ENCODE data around the gene TSPAN9.
A peak's percentile ranks its signal among the peaks of the same experiment; 100 is the strongest.

TSPAN9 gene

DNA sequence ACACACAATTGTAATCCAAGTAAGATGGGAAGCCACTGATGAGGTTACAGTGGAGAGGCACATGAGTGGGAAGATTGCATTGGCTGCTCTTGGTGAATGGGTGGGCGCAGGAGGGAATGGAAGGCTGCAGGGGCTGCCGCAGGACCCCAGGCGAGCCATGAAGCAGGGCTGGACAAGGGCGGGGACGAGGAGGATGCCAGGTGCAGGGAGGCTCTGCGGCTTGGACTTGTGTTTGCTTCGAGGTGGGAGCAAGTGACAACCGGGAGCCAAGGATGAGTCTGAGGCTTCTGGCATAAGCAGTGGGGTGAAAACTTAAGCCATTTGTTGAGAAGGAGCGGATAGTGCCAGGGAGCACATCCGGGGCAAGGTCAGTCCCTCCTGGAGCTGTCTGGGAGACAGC, 115.0 kb downstream of the TSPAN9 start:
- DNase-seq = no peak

DNA sequence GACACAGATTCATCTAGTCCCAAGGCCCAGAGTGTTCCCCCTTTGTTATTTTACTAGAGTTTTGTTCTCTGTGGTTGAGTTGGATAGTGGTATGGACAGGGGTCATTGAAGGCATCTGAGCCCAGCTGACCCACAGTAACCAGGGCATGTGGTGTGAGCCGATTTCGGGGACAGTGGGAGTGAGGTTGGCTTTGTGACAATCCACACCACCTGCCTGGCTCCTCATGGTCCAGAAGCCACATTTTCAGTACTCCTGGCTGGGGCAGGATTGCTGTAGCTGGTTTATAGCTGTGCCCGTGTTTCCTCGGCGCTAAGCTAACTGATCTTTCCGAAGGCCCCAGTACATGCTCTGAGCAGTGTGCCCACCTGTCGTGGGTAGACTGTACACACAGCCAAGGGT, 116.0 kb downstream of the TSPAN9 start:
- DNase-seq = no peak

DNA sequence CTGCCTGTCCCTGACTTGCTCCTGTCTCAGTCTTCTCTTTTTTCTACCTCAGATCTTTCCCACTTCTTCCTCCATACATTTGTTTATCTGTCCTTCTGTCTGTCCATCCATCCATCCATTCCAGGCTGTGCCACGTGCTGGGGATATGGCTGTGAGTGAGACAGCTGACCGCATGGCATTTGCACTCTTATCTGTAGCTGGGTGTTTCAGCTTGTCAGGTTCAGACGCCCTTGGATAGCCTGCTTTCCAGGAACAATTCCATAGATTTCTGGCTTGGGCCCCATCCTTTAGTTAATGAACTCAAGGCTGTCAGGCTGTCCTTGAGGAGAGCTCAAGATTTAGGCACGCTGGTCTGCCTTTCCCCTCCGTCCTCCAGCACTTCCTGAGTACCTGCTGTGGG, 116.6 kb downstream of the TSPAN9 start:
- DNase-seq = no peak

DNA sequence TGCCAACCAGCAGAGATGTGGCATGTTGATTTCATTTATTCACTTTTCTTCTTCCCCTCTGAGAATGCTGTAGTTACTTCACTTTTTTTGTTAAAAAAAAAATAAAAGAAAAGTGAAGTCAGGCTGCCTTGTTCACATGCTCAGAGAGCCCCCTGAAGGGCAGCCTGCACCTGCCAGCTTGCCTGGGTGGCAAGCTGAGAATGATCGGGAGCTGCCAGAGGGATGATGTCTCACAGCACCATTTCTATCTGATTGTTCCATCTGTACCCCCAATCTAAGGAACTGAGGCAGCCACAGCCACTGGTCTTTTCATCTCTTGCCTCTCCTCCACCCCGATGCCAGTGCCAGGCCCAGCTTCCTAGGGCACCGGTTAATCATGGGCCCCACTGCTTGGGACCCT, 118.2 kb downstream of the TSPAN9 start:
- no peak for DNase-seq

DNA sequence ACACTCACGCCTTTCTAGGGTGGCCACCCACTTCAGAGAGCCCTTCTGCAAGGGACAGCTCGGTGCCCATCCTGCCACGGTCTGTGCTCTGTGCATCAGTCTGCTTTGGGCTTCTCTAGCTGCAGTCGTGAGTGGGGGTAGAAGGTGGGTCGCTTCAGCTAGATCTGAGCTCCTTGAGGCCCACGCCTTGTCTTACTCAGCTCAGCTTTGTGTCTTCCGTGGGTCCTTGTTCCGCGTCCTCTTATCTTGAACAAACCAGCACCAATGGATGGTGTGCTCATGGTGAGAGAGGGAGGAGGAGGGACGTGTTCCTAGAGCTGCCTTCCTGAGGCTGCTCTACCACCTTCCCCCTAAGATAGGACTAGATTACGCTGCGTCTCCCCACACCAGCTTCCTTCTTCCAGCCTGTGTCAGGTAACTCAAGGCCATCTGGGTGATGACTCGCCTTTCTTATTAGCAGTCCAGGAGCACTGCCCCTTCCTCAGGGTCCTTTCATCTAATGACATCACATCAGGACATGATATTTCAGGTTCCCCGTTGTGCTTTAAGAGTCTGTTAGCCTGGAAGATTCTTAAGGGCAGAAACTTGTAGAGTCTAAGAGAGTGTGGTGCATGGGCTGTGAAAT, 118.8 kb downstream of the TSPAN9 start:
- no peak for DNase-seq

DNA sequence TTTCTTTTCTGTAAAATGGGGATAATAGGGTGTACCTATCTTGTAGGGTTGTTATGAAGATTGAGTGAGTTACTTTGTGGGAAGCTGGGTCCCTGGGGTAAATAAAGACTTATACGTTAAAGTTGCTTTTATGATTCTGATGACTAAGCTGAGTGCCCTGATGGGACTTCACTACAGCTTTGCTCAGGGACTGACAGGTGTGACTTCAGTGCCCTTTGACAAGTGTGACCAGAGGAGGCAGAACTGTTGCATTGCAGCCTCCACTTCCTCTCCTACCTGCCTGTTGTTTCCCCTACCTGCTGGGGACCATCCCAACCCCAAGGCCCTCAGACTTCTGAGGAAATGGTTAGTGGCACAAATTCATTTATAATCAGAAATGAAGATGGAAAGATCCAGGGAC, 119.3 kb downstream of the TSPAN9 start:
- DNase-seq = no peak

DNA sequence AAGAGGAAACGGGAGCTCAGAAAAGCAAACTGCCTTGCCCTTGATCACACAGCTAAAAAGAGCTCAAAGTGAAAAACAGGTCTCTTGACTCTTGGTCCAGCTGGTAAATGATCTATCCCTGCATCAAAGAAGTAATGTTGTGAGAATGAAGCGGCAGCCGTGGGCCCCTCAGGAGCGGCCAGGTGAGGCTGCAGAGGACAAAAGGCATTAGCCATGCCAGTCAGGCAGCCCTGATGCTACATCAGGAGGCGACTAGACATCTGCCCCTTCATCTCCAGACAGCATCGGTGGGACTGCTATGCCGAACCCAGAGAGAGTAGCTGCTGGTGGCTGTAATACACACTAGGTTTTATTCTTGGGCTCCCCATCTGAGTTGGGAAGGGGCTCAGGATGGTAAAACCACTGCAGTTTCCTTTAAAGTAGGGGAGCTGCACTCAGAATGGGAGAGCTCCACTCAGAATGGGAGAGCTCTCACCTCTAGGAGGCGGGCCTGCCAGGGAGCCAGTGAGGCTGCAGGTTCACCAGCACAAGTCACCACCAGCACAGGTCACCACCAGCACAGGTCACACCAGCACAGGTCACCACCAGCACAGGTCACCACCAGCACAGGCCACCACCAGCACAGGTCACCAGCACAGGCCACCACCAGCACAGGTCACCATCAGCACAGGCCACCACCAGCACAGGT, 120.1 kb downstream of the TSPAN9 start:
- DNase-seq = no peak

DNA sequence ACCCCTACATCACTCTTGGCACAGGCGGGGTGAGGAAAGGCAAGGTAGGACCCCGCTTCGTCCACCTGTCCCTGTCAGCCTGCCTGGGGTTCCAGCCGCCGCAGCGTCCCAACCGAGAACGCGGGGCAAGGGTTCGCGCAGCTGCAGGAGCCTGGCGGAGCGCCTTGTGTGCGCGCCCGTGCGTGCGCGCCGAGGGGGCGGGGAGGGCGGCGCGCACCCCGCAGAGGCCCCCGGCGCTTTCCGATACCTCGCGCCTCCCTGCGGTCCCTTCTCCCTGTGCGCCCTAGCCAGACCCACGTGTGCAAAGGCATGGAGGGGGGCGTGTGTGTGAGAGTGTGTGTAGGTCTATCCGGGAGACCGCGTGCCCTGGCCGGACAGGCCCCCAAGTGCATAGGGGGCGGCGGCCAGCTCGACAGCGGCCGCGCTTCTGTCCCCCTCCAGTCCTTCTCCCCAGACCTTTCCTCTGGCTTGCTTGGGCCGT, 122.4 kb downstream of the TSPAN9 start:
- peak in 1 of 5 experiments; percentile 29 for DNase-seq

DNA sequence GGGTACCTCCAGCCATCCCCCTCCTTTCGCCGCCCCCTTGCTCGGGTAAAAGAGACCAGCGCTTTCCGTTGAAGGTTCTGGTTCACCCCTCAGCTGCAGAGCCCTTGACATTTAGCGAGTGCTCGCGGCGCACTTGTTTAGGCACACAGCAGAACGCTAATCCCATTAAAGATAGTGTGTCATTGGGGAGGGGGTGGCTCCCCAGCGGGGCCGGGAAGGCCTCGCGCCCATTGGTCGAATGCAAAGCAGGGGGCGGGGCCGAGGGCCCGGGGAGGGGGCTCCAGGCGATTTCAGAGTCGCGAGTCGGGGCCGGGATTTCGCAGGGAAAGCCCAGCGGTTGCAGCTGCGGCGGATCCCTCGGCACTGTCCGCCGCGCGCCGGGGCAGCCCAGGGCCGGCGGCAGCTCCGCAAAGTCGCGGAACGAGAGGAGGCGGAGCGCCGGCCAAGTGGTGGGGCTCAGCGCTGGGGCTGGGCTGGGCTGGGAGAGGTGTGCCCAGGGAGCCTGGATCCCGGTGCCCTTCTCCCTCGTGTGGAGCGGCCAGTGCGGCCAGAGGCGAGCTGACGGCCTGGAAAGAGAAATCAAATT, 122.9 kb downstream of the TSPAN9 start:
- peak in 1 of 5 experiments; percentile 12 for DNase-seq

DNA sequence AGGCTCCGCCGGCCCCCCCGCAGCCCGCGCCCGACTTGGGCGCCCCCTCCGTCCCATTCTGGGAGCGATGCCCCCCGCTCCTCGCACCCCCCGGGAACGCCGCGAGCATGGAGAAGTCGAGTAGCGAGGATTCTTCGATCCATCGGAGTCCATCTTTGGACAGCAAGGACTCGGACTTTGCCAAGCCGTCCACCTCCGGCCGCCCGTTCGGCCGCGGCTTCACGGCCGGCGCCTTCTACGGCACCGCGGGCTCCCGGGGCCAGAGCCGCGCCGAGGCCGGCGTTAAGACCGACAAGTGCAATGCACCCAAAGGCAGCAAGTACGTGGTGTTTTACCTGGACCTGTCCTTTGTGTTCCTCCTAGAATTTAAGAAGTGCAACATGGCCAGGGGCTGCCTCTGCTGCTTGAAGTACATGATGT, 123.6 kb downstream of the TSPAN9 start:
- no peak for DNase-seq

DNA sequence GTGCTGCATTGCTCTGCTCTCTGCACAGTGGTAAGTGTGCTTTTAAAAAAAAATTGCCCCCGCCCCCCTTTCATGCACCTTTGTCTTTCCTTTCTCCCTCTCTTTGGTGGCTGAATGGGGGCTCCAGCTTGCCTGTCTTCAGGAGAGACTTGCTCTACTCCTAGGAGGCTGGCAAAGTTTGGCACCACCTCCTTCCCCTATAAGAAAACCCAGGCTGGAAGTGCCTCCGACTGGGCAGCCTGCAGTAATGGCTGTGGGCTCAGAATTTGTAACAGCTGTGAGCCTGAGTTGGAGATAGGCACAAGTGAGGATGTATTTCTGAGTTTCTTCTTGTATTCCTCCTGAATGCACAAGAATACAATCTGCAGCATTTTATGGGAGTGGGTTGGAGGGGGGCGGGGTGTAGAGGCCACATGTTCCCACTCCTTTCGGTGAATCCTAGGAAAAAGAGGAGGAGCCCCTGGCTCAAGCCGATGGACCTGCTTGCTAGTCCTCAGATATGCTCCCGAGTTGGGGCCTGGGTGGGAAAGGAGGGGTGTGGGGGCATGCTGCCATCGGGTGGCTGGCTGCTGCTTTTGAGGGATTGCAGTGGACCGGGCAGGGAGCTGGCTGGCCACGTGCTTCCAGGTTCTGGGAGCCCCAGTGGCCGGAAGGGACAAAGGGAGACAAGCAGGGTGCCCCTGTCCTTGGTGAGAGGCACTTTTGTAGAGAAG, 124.3 kb downstream of the TSPAN9 start:
- no peak for DNase-seq

DNA sequence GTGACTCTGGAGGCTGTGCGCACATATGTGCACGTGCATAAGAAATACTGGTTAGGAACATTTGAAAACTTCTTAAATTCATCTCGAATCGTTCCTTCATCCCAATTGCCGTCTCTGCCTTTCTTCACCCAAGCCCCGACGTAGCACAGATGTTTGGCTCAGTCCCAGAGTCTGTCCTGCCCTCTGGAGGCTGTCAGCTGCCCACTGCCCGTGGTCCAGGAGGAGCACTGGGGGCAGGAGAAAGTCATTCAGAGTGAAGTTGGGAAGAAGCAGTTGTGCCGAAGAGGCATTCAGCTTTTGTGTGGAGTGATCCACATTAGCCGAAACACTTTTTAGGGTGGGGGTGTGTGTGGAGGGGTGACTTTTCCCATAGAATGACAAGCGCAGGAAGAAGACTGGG, 124.9 kb downstream of the TSPAN9 start:
- DNase-seq = no peak

DNA sequence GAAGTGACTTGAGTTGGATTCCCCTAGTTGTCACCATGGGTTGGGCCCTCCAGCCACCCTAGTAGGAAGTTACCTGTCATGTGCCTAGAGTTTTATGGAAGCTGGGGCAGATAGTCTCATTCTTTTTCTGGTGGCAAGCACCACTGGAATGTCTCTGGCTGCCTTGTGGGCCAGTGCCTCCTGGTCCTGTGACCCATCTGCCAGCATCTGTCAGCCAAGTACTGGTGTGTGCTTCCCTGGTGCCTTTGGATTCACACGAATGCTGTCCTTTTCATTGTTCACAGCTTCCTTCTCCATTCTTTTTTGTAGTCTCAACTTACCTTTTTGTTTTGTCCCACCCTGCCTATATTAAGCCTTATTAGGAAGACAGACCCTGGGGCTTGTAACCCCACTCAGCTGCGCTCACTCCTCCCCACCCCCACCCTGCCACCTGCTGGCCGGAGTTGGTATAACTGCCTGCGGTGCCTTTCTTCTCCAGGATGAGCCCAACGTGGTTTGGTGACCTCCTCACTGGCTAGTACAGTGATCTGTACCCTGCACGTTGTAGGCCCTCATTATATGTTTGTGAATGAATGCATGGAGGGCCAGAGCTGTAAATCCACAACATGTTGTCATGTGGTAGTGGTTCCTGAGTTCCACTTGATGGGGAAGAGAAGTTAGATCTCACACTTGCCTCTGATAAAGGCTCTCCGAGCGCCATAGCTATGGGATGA, 125.7 kb downstream of the TSPAN9 start:
- DNase-seq = peak in 4 of 5 experiments; percentile 15 to 47 (median 28)

DNA sequence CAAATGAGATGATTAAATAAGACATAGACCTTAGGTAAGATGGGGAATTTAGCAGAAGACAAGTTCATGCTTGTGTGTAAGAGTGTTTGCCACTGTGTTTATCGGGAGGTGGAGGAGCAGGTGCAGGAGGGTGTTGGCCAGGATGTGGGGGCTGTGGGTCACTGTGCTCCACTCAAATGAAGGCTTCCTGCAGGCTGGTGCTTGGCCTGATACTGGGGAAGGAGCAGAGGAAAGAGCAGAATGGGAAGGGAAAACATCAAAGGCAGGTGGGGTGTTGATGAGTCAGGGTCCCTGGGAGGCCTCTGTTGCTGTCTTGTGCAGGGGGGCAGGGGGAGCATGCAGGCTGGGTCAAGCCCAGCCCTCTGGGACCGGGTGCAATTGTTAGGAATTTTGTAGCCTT, 126.5 kb downstream of the TSPAN9 start:
- DNase-seq = no peak

DNA sequence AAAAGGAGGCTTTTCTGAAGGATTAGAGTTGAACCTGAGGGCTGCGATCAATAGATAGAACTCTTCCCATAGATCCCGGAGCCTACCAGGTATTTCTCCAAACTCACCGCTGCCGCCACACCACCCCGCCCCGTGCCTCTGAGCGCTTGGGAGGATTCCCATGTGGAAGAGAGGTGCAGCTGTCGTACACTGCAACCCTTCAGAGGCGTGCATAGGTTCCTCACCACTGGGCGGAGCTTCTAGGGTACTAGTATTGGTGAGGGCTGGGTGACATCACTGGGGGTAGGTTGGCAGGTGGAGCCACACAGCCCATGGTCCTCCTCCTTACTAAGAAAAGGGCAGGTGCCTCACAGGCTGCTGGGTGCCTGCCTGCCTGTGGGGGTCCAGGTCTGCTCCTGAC, 127.0 kb downstream of the TSPAN9 start:
- no peak for DNase-seq

DNA sequence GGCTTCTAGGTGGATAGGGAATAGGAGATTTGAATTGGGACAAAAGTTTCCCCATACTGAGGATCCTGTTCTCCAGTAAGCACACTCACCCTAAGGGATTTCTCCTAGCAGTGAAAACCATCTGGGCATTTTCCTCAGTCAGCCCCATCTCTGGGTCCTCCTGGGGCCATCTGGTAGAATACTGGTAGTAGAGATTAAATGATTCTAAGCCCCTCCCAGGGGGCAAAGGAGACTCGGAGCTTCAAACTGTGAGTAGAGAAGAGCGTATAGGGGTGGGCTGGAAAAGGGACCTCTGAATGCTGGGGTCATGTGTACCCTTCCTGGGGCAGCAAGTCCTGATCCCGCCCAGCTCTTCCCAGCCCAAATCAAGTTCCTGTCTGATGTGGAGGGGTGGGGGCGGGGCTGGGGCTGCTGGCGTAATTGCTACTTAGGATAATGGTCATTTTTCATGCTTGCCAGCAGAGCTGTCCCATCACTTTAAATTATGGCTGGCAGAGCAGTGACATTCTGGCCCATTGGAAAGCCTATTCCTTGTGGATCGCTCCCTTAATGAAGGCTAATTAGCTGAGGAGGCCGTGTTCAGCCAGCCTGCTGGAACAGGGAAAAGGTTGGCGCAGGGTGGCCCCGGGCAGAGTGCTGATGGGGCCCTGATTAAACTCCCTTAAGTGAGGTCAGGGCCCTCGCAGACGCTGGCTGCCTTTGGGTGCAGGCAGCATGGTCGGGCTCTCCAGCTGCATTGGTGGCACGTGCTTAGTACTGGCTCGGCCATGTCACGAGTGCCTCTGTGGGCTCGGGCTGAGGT, 127.8 kb downstream of the TSPAN9 start:
- no peak for DNase-seq

DNA sequence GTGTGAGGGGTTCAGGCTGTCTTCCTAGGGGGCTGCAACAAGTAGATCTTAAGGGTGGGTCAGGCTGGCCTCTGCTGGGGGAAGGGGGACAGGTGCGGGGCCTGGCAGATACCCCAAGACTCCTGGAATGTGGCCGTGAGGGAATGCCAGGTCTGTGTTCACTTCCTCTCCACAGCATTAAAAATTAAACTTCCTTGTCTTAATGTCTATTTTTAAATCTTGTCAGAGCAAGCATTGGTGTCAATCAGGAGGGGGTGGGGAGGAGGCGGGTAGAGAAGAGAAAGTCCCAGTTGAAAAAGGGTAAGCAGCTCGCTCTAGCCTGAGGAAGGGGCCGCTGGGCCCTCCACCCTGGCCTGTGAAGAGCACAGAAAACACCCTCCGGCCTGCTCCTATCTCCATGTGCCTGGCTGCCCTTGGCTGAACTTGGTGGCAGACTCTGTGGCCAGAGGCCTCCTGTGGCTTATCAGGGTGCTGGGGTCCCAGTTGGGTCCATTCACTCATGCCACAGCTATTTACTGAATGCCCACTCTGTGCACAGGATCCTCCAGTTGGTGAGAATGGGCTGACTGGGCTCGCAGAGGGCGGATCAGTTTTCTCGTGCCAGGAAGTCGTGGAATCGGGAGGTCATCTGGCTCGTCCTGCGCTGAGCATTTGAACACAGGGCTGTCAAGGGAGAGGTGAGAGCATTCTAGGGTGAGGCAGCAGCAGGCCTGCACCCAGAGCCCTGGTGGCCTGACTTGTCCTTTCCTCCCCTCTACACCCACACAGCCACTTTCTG, 128.8 kb downstream of the TSPAN9 start:
- no peak for DNase-seq

DNA sequence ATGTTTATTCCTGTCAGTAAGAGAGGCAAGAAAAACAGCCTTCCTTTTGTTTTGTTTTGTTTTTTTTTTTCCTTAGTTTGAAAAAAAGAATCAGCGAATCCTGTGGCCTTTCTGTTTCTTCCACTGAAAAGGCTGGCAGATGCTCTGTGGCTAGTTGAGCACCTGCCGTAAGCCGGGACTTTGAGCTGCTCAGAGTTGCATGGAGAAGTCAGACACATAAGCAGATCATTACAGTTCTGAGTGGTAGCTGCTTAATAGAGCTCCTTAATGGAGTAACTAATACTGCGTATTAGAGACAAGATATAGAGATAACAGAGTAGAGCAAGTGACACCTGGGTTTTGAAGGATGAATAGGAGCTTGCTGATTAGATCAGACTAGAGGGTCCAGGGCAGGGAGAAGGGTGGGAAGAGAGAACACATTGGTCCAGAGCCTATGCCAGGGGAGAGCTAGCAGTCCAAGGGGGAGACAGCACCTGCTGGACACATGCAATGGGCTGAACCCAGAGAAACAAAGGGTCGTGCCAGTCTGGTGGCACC, 129.4 kb downstream of the TSPAN9 start:
- DNase-seq = no peak

DNA sequence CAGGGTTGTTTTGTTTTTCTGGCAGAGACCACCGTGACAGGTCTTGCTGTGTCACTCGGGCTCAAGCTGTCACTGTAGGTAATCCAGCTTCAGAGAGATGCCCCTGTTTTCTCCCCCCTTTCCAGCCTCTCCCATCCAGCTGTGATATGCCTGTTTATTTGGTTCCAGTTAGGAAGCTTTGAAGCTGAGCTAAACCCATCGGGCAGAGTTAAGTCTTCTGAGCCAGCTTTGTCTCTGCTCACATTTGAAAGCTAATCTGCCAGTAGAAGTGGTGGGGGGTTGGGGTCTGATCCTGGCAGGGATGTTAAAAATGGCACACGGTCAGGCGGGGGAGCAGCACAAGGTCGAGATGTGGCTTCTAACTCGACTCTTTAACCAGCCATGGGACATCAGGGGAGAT, 130.0 kb downstream of the TSPAN9 start:
- no peak for DNase-seq

DNA sequence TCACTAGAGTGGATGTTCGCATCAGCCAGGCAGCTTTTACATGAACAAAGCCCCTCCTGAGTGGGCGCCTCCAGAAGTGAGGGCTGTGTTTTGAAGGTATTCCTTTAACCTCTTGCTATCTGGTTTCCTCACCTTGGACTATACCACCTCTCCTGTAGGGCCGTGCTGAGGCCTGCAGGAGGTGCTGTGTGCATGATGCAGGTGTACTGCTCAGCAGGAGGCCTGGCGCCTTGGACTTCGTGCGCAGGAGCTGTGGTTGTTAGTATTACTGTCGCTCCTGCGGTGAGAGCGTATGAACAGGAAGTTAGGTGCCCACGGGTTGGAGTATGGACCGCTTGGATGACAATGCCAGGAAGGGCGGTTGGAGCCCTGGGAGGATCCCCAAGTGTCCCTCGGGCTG, 130.7 kb downstream of the TSPAN9 start:
- DNase-seq = peak in 1 of 5 experiments; percentile 30

DNA sequence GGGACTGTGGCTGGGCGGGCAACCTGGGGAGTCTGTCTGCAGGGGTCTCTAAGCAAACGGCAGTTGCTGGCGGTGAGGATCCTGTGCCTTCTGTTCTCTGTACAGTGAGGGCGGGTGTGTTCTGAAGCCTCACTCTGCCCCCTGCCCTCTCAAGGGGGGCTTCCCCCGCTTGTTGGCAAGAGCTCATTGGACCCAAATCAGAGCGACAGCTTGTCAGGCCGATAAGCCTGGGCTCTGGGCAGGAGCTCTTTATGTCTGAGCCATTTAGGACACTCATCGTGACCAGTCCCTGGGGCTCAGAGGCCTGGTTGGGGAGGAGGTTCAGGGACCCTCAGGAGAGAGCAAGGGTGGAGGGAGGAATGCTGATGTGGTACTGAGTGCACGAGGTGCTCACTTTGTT, 136.0 kb downstream of the TSPAN9 start:
- no peak for DNase-seq

All from T-helper 2 cell (primary cell).